Measurements from ENCODE around the gene TSPYL1. TPM values are rescaled to one million over a fixed set of nuclear protein-coding genes. Genes with fewer than 3 reads are reported as not detected.

Gene TSPYL1
- total and polyA plus RNA-seq, 4 donors: 30.8 to 78.0 (median 54.7) TPM

GRCh38 chr6:116258520-116258919, 21.2 kb downstream of the TSPYL1 start:
- Histone ChIP-seq H3K36me3 (ENCODE audit: control insufficient read depth in 1 of 2, insufficient read depth in 2 of 2, low read length in 1 of 2) (no peaks in the 10 kb centered on the region), H3K27ac (ENCODE audit: low read depth in 1 of 2, low read length in 2 of 2) (no peak overlapping the region), H3K9me3 (ENCODE audit: control insufficient read depth, low read length) (no peaks in the 10 kb centered on the region), H3K27me3 (ENCODE audit: control insufficient read depth in 1 of 2, insufficient read depth in 2 of 2, low read length in 1 of 2) (no peaks in the 10 kb centered on the region), H3K4me3 (ENCODE audit: low read length in 2 of 2) (no peak overlapping the region), H3K4me1 (ENCODE audit: control insufficient read depth in 1 of 2, insufficient read depth in 2 of 2, low read length in 2 of 2) (no peaks in the 10 kb centered on the region)
- intact Hi-C loops (cut with DNase I): no loop called here
- ATAC-seq (ENCODE audit: low FRiP score) (no peak), DNase-seq (no peak)
- 94 to 95% methylated on average over 18 of the region's 18 CpGs for WGBS, 2 donors

GRCh38 chr6:116256694-116257093, 23.0 kb downstream of the TSPYL1 start:
- 85 to 94% methylated on average over 1 of the region's 1 CpG for WGBS, 2 donors
- ATAC-seq (ENCODE audit: low FRiP score) (no peak), DNase-seq (no peak)
- Histone ChIP-seq H3K27me3 (ENCODE audit: control insufficient read depth in 1 of 2, insufficient read depth in 2 of 2, low read length in 1 of 2) (no peaks in the 10 kb centered on the region), H3K36me3 (ENCODE audit: control insufficient read depth in 1 of 2, insufficient read depth in 2 of 2, low read length in 1 of 2) (no peaks in the 10 kb centered on the region), H3K27ac (ENCODE audit: low read depth in 1 of 2, low read length in 2 of 2) (no peak overlapping the region), H3K9me3 (ENCODE audit: control insufficient read depth, low read length) (no peaks in the 10 kb centered on the region), H3K4me3 (ENCODE audit: low read length in 2 of 2) (no peak overlapping the region), H3K4me1 (ENCODE audit: control insufficient read depth in 1 of 2, insufficient read depth in 2 of 2, low read length in 2 of 2) (peaks cover 4 to 5% of the 10 kb centered on the region in 2 donors)
- intact Hi-C loops (cut with DNase I): no loop called here

GRCh38 chr6:116255246-116255800, 24.4 kb downstream of the TSPYL1 start:
- Histone ChIP-seq H3K4me1 (ENCODE audit: control insufficient read depth in 1 of 2, insufficient read depth in 2 of 2, low read length in 2 of 2) (peaks cover 5 to 10% of the 10 kb centered on the region in 2 donors), H3K9me3 (ENCODE audit: control insufficient read depth, low read length) (no peaks in the 10 kb centered on the region), H3K36me3 (ENCODE audit: control insufficient read depth in 1 of 2, insufficient read depth in 2 of 2, low read length in 1 of 2) (no peaks in the 10 kb centered on the region), H3K27ac (ENCODE audit: low read depth in 1 of 2, low read length in 2 of 2) (no peak overlapping the region), H3K4me3 (ENCODE audit: low read length in 2 of 2) (no peak overlapping the region), H3K27me3 (ENCODE audit: control insufficient read depth in 1 of 2, insufficient read depth in 2 of 2, low read length in 1 of 2) (no peaks in the 10 kb centered on the region)
- intact Hi-C loops (cut with DNase I): loop anchor here in 1 of 2 donors (2.0 kb wide), 1 partner anchor 23 kb away; the partner anchor contains the start of gene TSPYL1
- no peak for ATAC-seq (ENCODE audit: low FRiP score)
- DNase-seq: no peak
- whole genome bisulfite sequencing, 2 donors: 31 to 39% methylated on average over 5 of the region's 5 CpGs

DNA sequence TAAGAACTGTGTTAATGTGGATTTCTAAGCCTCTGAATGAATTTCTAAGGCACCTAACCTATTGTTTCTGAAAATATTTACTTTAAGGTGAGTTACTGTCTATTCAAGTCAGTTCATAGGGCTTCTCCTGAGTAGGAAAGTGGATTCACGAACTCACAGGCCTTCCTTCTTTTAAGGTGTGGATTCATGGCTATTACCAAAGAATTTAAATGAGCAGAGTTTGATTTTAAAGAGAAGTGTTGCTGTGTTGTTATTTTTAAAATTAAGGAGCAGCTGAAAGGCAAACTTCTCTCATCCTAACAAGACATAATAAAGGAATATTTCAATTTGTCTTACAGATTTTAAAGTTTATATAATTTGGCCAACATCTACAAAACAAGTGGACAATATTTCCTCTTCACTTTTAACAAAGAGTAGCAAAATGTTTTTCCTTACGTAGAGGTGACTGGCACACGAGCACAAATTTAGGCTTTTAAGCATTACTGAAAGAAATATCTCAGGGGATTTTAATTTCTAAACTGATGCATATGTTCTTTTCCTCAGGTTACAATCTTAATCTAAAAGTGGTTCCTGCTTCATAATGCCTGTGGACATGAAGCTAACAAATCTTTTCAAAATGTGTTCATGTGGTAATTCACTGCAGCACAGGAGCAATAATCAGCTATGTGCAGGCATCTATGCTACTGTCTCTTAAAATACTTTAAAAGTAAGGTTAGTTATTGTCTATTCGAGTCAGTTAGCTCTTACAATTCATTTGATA, 25.3 kb downstream of the TSPYL1 start:
- intact Hi-C loops (cut with DNase I): loop anchor here (2.0 to 5.0 kb wide), 2 partner anchors 24 to 37 kb away; partner anchors contain the start of gene TSPYL1 (in 1 of the 2)
- ATAC-seq (ENCODE audit: low FRiP score): no peak

GRCh38 chr6:116253505-116254296, 26.0 kb downstream of the TSPYL1 start, which contains the start of gene TSPYL4:
TSS of gene TSPYL4 (minus strand) at chr6:116254075. CDS start at chr6:116254008, 67 bp downstream.
- Histone ChIP-seq H3K4me1 (ENCODE audit: control insufficient read depth in 1 of 2, insufficient read depth in 2 of 2, low read length in 2 of 2) (peaks cover 5 to 10% of the 10 kb centered on the region in 2 donors), H3K36me3 (ENCODE audit: control insufficient read depth in 1 of 2, insufficient read depth in 2 of 2, low read length in 1 of 2) (no peaks in the 10 kb centered on the region), H3K27me3 (ENCODE audit: control insufficient read depth in 1 of 2, insufficient read depth in 2 of 2, low read length in 1 of 2) (no peaks in the 10 kb centered on the region), H3K4me3 (ENCODE audit: low read length in 2 of 2) (peak within 1 kb of the TSS; percentile 72 to 84), H3K9me3 (ENCODE audit: control insufficient read depth, low read length) (no peaks in the 10 kb centered on the region), H3K27ac (ENCODE audit: low read depth in 1 of 2, low read length in 2 of 2) (peak within 1 kb of the TSS; percentile 92 to 96)
- DNase-seq (peak; percentile 96 to 97), ATAC-seq (ENCODE audit: low FRiP score) (peak; percentile 98)
- WGBS, 2 donors: 0 to 1% methylated on average over 53 of the region's 53 CpGs
- intact Hi-C loops (cut with DNase I): loop anchor here (2.0 to 5.0 kb wide), 2 partner anchors 25 to 36 kb away; partner anchors contain the start of gene TSPYL1 (in 1 of the 2)

More for the DNA sequence above, 25.3 kb downstream of the TSPYL1 start:
- H3K4me3 ChIP-seq (ENCODE audit: low read length in 2 of 2): peak overlapping the region; percentile 72 to 84
- H3K9me3 ChIP-seq (ENCODE audit: control insufficient read depth, low read length): no peaks in the 10 kb centered on the region
- no peak for DNase-seq
- 4 to 8% methylated on average over 4 of the region's 4 CpGs for WGBS, 2 donors
- H3K36me3 ChIP-seq (ENCODE audit: control insufficient read depth in 1 of 2, insufficient read depth in 2 of 2, low read length in 1 of 2): no peaks in the 10 kb centered on the region
- H3K27ac ChIP-seq (ENCODE audit: low read depth in 1 of 2, low read length in 2 of 2): peak overlapping the region in 1 of 2 donors; percentile 92
- peaks cover 5 to 10% of the 10 kb centered on the region in 2 donors for H3K4me1 ChIP-seq (ENCODE audit: control insufficient read depth in 1 of 2, insufficient read depth in 2 of 2, low read length in 2 of 2)
- H3K27me3 ChIP-seq (ENCODE audit: control insufficient read depth in 1 of 2, insufficient read depth in 2 of 2, low read length in 1 of 2): no peaks in the 10 kb centered on the region

GRCh38 chr6:116253188-116253504, 26.6 kb downstream of the TSPYL1 start:
- 36 to 44% methylated on average over 11 of the region's 11 CpGs for WGBS, 2 donors
- DNase-seq (no peak), ATAC-seq (ENCODE audit: low FRiP score) (peak; percentile 6)
- Histone ChIP-seq H3K27me3 (ENCODE audit: control insufficient read depth in 1 of 2, insufficient read depth in 2 of 2, low read length in 1 of 2) (no peaks in the 10 kb centered on the region), H3K4me1 (ENCODE audit: control insufficient read depth in 1 of 2, insufficient read depth in 2 of 2, low read length in 2 of 2) (peaks cover 5 to 10% of the 10 kb centered on the region in 2 donors), H3K27ac (ENCODE audit: low read depth in 1 of 2, low read length in 2 of 2) (peak overlapping the region in 1 of 2 donors; percentile 96), H3K4me3 (ENCODE audit: low read length in 2 of 2) (peak overlapping the region; percentile 68 to 72), H3K9me3 (ENCODE audit: control insufficient read depth, low read length) (no peaks in the 10 kb centered on the region), H3K36me3 (ENCODE audit: control insufficient read depth in 1 of 2, insufficient read depth in 2 of 2, low read length in 1 of 2) (no peaks in the 10 kb centered on the region)
- intact Hi-C loops (cut with DNase I): loop anchor here in 1 of 2 donors (5.0 kb wide), 1 partner anchor 36 kb away; no protein-coding TSS in a partner anchor

DNA sequence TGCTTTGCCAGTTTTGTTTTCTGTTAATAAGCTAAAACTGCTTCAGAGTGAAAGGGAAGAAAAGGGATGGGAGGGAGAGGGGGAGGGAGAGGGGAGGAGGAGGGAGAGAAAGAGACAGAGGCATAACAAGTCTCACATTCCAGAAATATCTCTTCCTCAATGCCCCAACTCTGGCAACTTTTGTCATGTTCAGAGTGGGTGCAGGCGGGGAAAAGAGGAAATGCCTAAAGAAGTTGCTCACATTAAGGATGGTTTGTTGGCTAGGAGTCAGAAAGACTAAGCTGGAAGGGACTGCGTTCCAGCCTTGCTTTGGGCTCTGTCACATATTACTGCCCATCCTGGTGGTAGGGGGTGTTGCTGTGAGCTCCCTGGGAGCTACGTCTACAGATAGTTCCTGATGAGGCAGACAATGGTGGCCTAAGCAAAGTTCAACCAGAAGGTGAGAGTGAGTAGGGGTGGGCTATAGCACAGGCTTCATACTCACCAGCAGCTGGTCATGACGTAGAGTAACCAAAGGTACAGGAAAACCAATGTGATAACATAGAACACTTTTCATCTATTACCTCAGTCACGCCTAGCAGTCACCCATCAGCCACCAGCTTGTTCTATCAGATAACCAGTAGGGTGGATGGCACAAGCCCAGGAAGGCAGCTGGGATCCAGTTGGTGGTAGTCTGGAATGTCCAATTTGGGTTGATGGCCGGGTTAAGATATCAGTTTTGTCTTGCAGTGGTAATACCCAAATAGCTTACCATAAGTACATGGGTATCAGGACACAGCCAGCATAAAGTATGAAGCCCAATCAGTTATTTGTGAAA, 28.0 kb downstream of the TSPYL1 start:
- no peak for ATAC-seq (ENCODE audit: low FRiP score)

DNA sequence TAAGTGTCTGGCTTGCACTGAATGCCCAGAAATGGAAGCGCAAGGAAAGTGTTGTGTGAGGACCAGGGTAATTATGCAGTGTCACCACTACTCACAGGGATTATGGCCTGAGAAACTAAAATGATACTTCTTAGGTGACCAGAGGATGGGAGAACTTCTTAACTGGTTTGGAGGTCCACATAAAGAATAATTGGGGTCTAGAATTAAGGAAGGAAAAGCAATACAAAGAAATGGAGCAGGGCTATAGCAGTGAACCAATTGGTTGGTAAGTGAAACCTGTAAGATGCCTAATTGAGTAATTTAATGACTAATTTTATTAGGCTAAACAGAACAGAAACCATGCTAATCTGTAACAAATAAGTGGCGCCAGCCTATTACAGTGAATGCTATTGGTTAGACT, 31.2 kb downstream of the TSPYL1 start:
- H3K9me3 ChIP-seq (ENCODE audit: control insufficient read depth, low read length): no peaks in the 10 kb centered on the region
- ATAC-seq (ENCODE audit: low FRiP score): no peak
- no peaks in the 10 kb centered on the region for H3K36me3 ChIP-seq (ENCODE audit: control insufficient read depth in 1 of 2, insufficient read depth in 2 of 2, low read length in 1 of 2)
- H3K27ac ChIP-seq (ENCODE audit: low read depth in 1 of 2, low read length in 2 of 2): no peak overlapping the region
- 94 to 95% methylated on average over 2 of the region's 2 CpGs for WGBS, 2 donors
- peaks cover 5 to 10% of the 10 kb centered on the region in 2 donors for H3K4me1 ChIP-seq (ENCODE audit: control insufficient read depth in 1 of 2, insufficient read depth in 2 of 2, low read length in 2 of 2)
- intact Hi-C loops (cut with DNase I): no loop called here
- no peak for DNase-seq
- no peaks in the 10 kb centered on the region for H3K27me3 ChIP-seq (ENCODE audit: control insufficient read depth in 1 of 2, insufficient read depth in 2 of 2, low read length in 1 of 2)
- H3K4me3 ChIP-seq (ENCODE audit: low read length in 2 of 2): no peak overlapping the region

More for the DNA sequence above, 28.0 kb downstream of the TSPYL1 start:
- no peak for DNase-seq
- 33 to 40% methylated on average over 6 of the region's 6 CpGs for WGBS, 2 donors
- H3K4me3 ChIP-seq (ENCODE audit: low read length in 2 of 2): peak overlapping the region in 1 of 2 donors; percentile 9
- H3K36me3 ChIP-seq (ENCODE audit: control insufficient read depth in 1 of 2, insufficient read depth in 2 of 2, low read length in 1 of 2): no peaks in the 10 kb centered on the region
- H3K27ac ChIP-seq (ENCODE audit: low read depth in 1 of 2, low read length in 2 of 2): peak overlapping the region in 1 of 2 donors; percentile 87
- intact Hi-C loops (cut with DNase I): loop anchor here in 1 of 2 donors (5.0 kb wide), 1 partner anchor 34 kb away; no protein-coding TSS in a partner anchor
- H3K27me3 ChIP-seq (ENCODE audit: control insufficient read depth in 1 of 2, insufficient read depth in 2 of 2, low read length in 1 of 2): no peaks in the 10 kb centered on the region
- H3K9me3 ChIP-seq (ENCODE audit: control insufficient read depth, low read length): no peaks in the 10 kb centered on the region
- H3K4me1 ChIP-seq (ENCODE audit: control insufficient read depth in 1 of 2, insufficient read depth in 2 of 2, low read length in 2 of 2): peaks cover 5 to 10% of the 10 kb centered on the region in 2 donors

Measured in aorta (tissue), 5 donors.